ENCODE results near the gene ERICH6B. TPM values are rescaled to one million over a fixed set of nuclear protein-coding genes. Genes with fewer than 3 reads are reported as not detected.

ERICH6B gene
- total and polyA plus RNA-seq, 2 of the 8 experiments (the other 6 are each of a cell fraction or from before 2014, with no cell fraction given): not detected

- Histone ChIP-seq H2BK15ac (ENCODE audit: low read length) (no peak overlapping the region), H3K36me3 (ENCODE audit: control insufficient read depth in 2 of 4, insufficient read depth in 4 of 4, low read length in 3 of 4) (no peaks in the 10 kb centered on the region), H3K23me2 (ENCODE audit: low read depth, low read length) (no peaks in the 10 kb centered on the region), H3K27ac (ENCODE audit: low read depth, low read length) (no peak overlapping the region), H3K4me2 (ENCODE audit: insufficient read depth in 1 of 2, low read depth in 2 of 2, low read length in 2 of 2) (no peak overlapping the region), H3K27me3 (replicated peaks in 1 of 4; ENCODE audit: control insufficient read depth in 3 of 4, extremely low read depth in 1 of 4, insufficient read depth in 3 of 4, low read length in 3 of 4) (no peaks in the 10 kb centered on the region), H3K4me3 (ENCODE audit: extremely low read depth in 1 of 4, insufficient read depth in 2 of 4, low read depth in 3 of 4, low read length in 4 of 4) (no peak overlapping the region), H4K8ac (ENCODE audit: extremely low read depth, insufficient read depth, low read length) (no peak overlapping the region), H4K91ac (replicated peaks; ENCODE audit: insufficient read length, low read length) (no peak overlapping the region), H3K9ac (replicated peaks in 1 of 4; ENCODE audit: extremely low read depth in 1 of 4, low read depth in 3 of 4, low read length in 3 of 4) (no peak overlapping the region), H3K4me1 (replicated peaks in 1 of 4; ENCODE audit: control insufficient read depth in 3 of 4, insufficient read depth in 4 of 4, low read length in 3 of 4) (no peaks in the 10 kb centered on the region), H3K14ac (ENCODE audit: insufficient read length) (no peak overlapping the region), H3K56ac (replicated peaks; ENCODE audit: insufficient read length, low read depth, low read length) (no peak overlapping the region), H3K79me2 (ENCODE audit: control insufficient read depth in 1 of 2, insufficient read depth in 2 of 2, low read length in 2 of 2) (no peaks in the 10 kb centered on the region), H3K79me1 (ENCODE audit: low read depth, low read length) (no peaks in the 10 kb centered on the region), H2AK5ac (ENCODE audit: low read depth, low read length) (no peak overlapping the region), H2BK20ac (ENCODE audit: low read length) (no peak overlapping the region), H2BK12ac (ENCODE audit: low read depth, low read length) (no peak overlapping the region), H4K5ac (ENCODE audit: insufficient read length, low read depth, low read length) (no peak overlapping the region), H2BK5ac (ENCODE audit: low read depth, low read length) (no peak overlapping the region), H2AFZ (ENCODE audit: low read length) (no peak overlapping the region), H4K20me1 (replicated peaks in 1 of 2; ENCODE audit: control insufficient read depth in 1 of 2, insufficient read depth in 2 of 2, low read length in 2 of 2) (no peaks in the 10 kb centered on the region), H3K9me3 (ENCODE audit: insufficient read depth in 2 of 2, low read depth in 1 of 2, low read length in 1 of 2) (no peaks in the 10 kb centered on the region), H3K23ac (ENCODE audit: insufficient read length) (no peak overlapping the region), H2BK120ac (replicated peaks; ENCODE audit: low read depth, low read length) (no peak overlapping the region), H3K4ac (replicated peaks; ENCODE audit: insufficient read length, low read depth, low read length) (no peak overlapping the region), H3K18ac (ENCODE audit: extremely low read depth, low read length) (no peak overlapping the region)
- POLR2A ChIA-PET (ENCODE audit: partially characterized antibody): interaction anchor here (1.6 kb wide), 1 partner anchor 14 kb away, joined by 3 read pairs; no protein-coding TSS in a partner anchor
- WGBS, 2 experiments (ENCODE audit: extremely low coverage in 1 of 2, insufficient coverage in 1 of 2, insufficient read length in 1 of 2, insufficient replicate concordance in 2 of 2, low coverage in 1 of 2, low lambda C conversion rate in 2 of 2, missing lambda C conversion rate in 1 of 2): 94% methylated on average over 1 of the region's 1 CpG; no CpG with 5 or more reads in 1 of the 2 experiments
- TF ChIP-seq FOSL1 (IDR thresholded peaks at IDR 0.05; ENCODE audit: insufficient read depth, low read depth, low read length) (no peak), ASH2L (IDR thresholded peaks at IDR 0.05; ENCODE audit: low read length) (no peak), CBX8 (IDR thresholded peaks at IDR 0.05; ENCODE audit: borderline replicate concordance, low read depth, low read length) (no peak), CHD2 (IDR thresholded peaks at IDR 0.05; ENCODE audit: low read length) (no peak), EZH2 (IDR thresholded peaks at IDR 0.05; ENCODE audit: low read depth, low read length, severe bottlenecking) (no peak), CHD1 (IDR thresholded peaks at IDR 0.05; ENCODE audit: low read depth, low read length) (no peak), BACH1 (IDR thresholded peaks at IDR 0.05; ENCODE audit: low read length) (no peak), CEBPB (IDR thresholded peaks at IDR 0.05; ENCODE audit: low read depth, low read length) (no peak)
- CTCF ChIA-PET (ENCODE audit: partially characterized antibody): no interaction called here
- DNase-seq (ENCODE audit: low read depth in 1 of 2, low spot score in 2 of 2) (no peak), FAIRE-seq (no peak)
Measured at GRCh38 chr13:45662162-45662561, 46.6 kb upstream of the ERICH6B start.
